SJCRH30 (cell line): Measurements from ENCODE around the gene SHC1. TPM values are rescaled to one million over a fixed set of nuclear protein-coding genes. Genes with fewer than 3 reads are reported as not detected.

Source experiments
- DNase-seq, 2 experiments: peaks; one replicate each; pipeline ENCODE4 v3.0.0-alpha.2; 2015 to 2020
- H3K27ac ChIP-seq: fragments of 250-450 bp; sonication (Bioruptor Pico); 2 replicates; pipeline ENCODE4 v1.5.1; 2020; ENCODE audit warnings: mild to moderate bottlenecking, moderate library complexity
- H3K27me3 ChIP-seq: fragments of 250-450 bp; sonication (Bioruptor Pico); 2 replicates; pipeline ENCODE4 v1.5.1; 2020; ENCODE audit warnings: mild to moderate bottlenecking, moderate library complexity
- H3K36me3 ChIP-seq: fragments of 250-450 bp; sonication (Bioruptor Pico); 2 replicates; pipeline ENCODE4 v1.5.1; 2020; ENCODE audit warnings: mild to moderate bottlenecking, moderate library complexity
- H3K4me1 ChIP-seq: fragments of 250-450 bp; sonication (Bioruptor Pico); 2 replicates; pipeline ENCODE4 v1.5.1; 2020; ENCODE audit warnings: mild to moderate bottlenecking, moderate library complexity
- H3K4me3 ChIP-seq: fragments of 250-450 bp; sonication (Bioruptor Pico); 2 replicates; pipeline ENCODE4 v1.5.1; 2020; ENCODE audit warnings: mild to moderate bottlenecking, moderate library complexity
- H3K9me3 ChIP-seq: fragments of 250-450 bp; sonication (Bioruptor Pico); replicated peaks from 2 replicates; pipeline ENCODE4 v1.5.1; 2020; ENCODE audit warnings: mild to moderate bottlenecking, moderate library complexity
- total RNA-seq: library from RNA; depleted of rRNA; stranded (reverse); fragments of >200 nt; shearing (Covaris generic); gene quantifications from 2 replicates; pipeline ENCODE4 v1.2.3, GENCODE V29; 2014

SHC1 gene
- total RNA-seq, 1 experiment from 2014 or later, result 110 TPM

GRCh38 chr1:154938604-154939399 lies 31.7 kb downstream of the SHC1 start:
- H3K4me3 ChIP-seq, result no peak overlapping the region
- no peak for DNase-seq
- no peak overlapping the region for H3K27ac ChIP-seq
- peaks cover 7% of the 10 kb centered on the region for H3K4me1 ChIP-seq
- H3K27me3 ChIP-seq, result no peaks in the 10 kb centered on the region
- H3K9me3 ChIP-seq, result no peaks in the 10 kb centered on the region
- H3K36me3 ChIP-seq, result no peaks in the 10 kb centered on the region

GRCh38 chr1:154937988-154938386 lies 32.6 kb downstream of the SHC1 start:
- no peak for DNase-seq
- Histone ChIP-seq H3K9me3 (no peaks in the 10 kb centered on the region), H3K27ac (no peak overlapping the region; the same call in 1 of the 2 replicates), H3K36me3 (no peaks in the 10 kb centered on the region), H3K4me1 (peaks cover 3% of the 10 kb centered on the region; the same call in 1 of the 2 replicates), H3K27me3 (no peaks in the 10 kb centered on the region), H3K4me3 (peak overlapping the region; percentile 64)

GRCh38 chr1:154937085-154937987 lies 33.2 kb downstream of the SHC1 start:
- 0 out of 2 replicates have a peak, but pooled peaks cover 3% of the 10 kb centered on the region for H3K4me1 ChIP-seq
- H3K36me3 ChIP-seq, result no peaks in the 10 kb centered on the region
- H3K27me3 ChIP-seq, result no peaks in the 10 kb centered on the region
- peak; percentile 83 to 88 for DNase-seq
- H3K9me3 ChIP-seq, result no peaks in the 10 kb centered on the region
- peak overlapping the region; percentile 93 for H3K27ac ChIP-seq
- peak overlapping the region; percentile 64 for H3K4me3 ChIP-seq

GRCh38 chr1:154936555-154937084 lies 33.9 kb downstream of the SHC1 start, which contains the start of gene PMVK:
Gene PMVK, minus strand, starts transcription at chr1:154936719. Its CDS starts 34 bp downstream, at chr1:154936685.
- H3K4me1 ChIP-seq, result 0 out of 2 replicates have a peak, but pooled peaks cover 3% of the 10 kb centered on the region
- DNase-seq, result peak; percentile 93 to 94
- H3K36me3 ChIP-seq, result no peaks in the 10 kb centered on the region

GRCh38 chr1:154935749-154936554 lies 34.6 kb downstream of the SHC1 start:
- H3K36me3 ChIP-seq, result no peaks in the 10 kb centered on the region
- peak overlapping the region; percentile 64 for H3K4me3 ChIP-seq
- no peaks in the 10 kb centered on the region for H3K4me1 ChIP-seq
- H3K27me3 ChIP-seq, result no peaks in the 10 kb centered on the region
- peak overlapping the region; percentile 93 for H3K27ac ChIP-seq
- H3K9me3 ChIP-seq, result no peaks in the 10 kb centered on the region
- DNase-seq, result no peak

More at GRCh38 chr1:154936555-154937084, 33.9 kb downstream of the SHC1 start, which contains the start of gene PMVK:
- H3K9me3 ChIP-seq, result no peaks in the 10 kb centered on the region
- peak within 1 kb of the TSS; percentile 64 for H3K4me3 ChIP-seq
- peak within 1 kb of the TSS; percentile 93 for H3K27ac ChIP-seq
- H3K27me3 ChIP-seq, result no peaks in the 10 kb centered on the region

- no peak overlapping the region for H3K4me3 ChIP-seq
- H3K36me3 ChIP-seq, result no peaks in the 10 kb centered on the region
- DNase-seq, result no peak
- no peaks in the 10 kb centered on the region for H3K4me1 ChIP-seq
- no peaks in the 10 kb centered on the region for H3K9me3 ChIP-seq
- no peak overlapping the region for H3K27ac ChIP-seq
- H3K27me3 ChIP-seq, result no peaks in the 10 kb centered on the region
These were observed 36.1 kb downstream of the SHC1 start for GRCh38 chr1:154934358-154934948.

GRCh38 chr1:154931940-154932487 lies 38.5 kb downstream of the SHC1 start:
- Histone ChIP-seq H3K4me1 (no peaks in the 10 kb centered on the region), H3K4me3 (no peak overlapping the region), H3K27ac (no peak overlapping the region), H3K36me3 (no peaks in the 10 kb centered on the region), H3K27me3 (no peaks in the 10 kb centered on the region), H3K9me3 (no peaks in the 10 kb centered on the region)
- DNase-seq, result no peak

- H3K27ac ChIP-seq, result no peak overlapping the region
- no peaks in the 10 kb centered on the region for H3K9me3 ChIP-seq
- DNase-seq, result no peak
- H3K4me1 ChIP-seq, result no peaks in the 10 kb centered on the region
- H3K27me3 ChIP-seq, result no peaks in the 10 kb centered on the region
- no peak overlapping the region for H3K4me3 ChIP-seq
- no peaks in the 10 kb centered on the region for H3K36me3 ChIP-seq
These were observed 44.3 kb downstream of the SHC1 start for GRCh38 chr1:154926201-154926600.

GRCh38 chr1:154925335-154926170 lies 45.0 kb downstream of the SHC1 start:
- no peaks in the 10 kb centered on the region for H3K36me3 ChIP-seq
- H3K9me3 ChIP-seq, result no peaks in the 10 kb centered on the region
- no peak for DNase-seq
- no peaks in the 10 kb centered on the region for H3K27me3 ChIP-seq
- H3K4me1 ChIP-seq, result no peaks in the 10 kb centered on the region
- H3K4me3 ChIP-seq, result no peak overlapping the region
- no peak overlapping the region for H3K27ac ChIP-seq

- H3K27ac ChIP-seq, result no peak overlapping the region
- no peaks in the 10 kb centered on the region for H3K9me3 ChIP-seq
- H3K4me3 ChIP-seq, result no peak overlapping the region
- no peaks in the 10 kb centered on the region for H3K27me3 ChIP-seq
- no peak for DNase-seq
- no peaks in the 10 kb centered on the region for H3K36me3 ChIP-seq
- H3K4me1 ChIP-seq, result no peaks in the 10 kb centered on the region
These were observed 46.9 kb downstream of the SHC1 start for GRCh38 chr1:154923695-154924094.

GRCh38 chr1:154913273-154913672 lies 57.3 kb downstream of the SHC1 start:
- no peak overlapping the region for H3K27ac ChIP-seq
- no peaks in the 10 kb centered on the region for H3K4me1 ChIP-seq
- no peaks in the 10 kb centered on the region for H3K36me3 ChIP-seq
- no peak for DNase-seq
- H3K27me3 ChIP-seq, result no peaks in the 10 kb centered on the region
- H3K9me3 ChIP-seq, result no peaks in the 10 kb centered on the region
- H3K4me3 ChIP-seq, result no peak overlapping the region

GRCh38 chr1:154912755-154913154 lies 57.8 kb downstream of the SHC1 start:
- no peak for DNase-seq
- H3K27ac ChIP-seq, result no peak overlapping the region
- no peaks in the 10 kb centered on the region for H3K9me3 ChIP-seq
- no peak overlapping the region for H3K4me3 ChIP-seq
- no peaks in the 10 kb centered on the region for H3K4me1 ChIP-seq
- H3K27me3 ChIP-seq, result no peaks in the 10 kb centered on the region
- no peaks in the 10 kb centered on the region for H3K36me3 ChIP-seq
